Esophagus (tissue), 2 donors: Measurements from ENCODE around the gene PXYLP1. TPM values are rescaled to one million over a fixed set of nuclear protein-coding genes. Genes with fewer than 3 reads are reported as not detected.

Experiments used
- H3K27ac ChIP-seq, 2 donors: one replicate each; pipeline ENCODE4 v1.5.1; 2013; ENCODE audit warnings: low read depth in 2 of 2, mild to moderate bottlenecking in 2 of 2, inconsistent platforms in 1 of 2, low read length in 1 of 2, moderate library complexity in 1 of 2
- H3K27me3 ChIP-seq, 2 donors: one replicate each; pipeline ENCODE4 v1.6.1; 2013; ENCODE audit warnings: low read length in 2 of 2, control low read depth in 1 of 2, mild to moderate bottlenecking in 1 of 2; ENCODE audit not compliant: insufficient read depth in 2 of 2, control insufficient read depth in 1 of 2
- H3K36me3 ChIP-seq, 2 donors: one replicate each; pipeline ENCODE4 v1.6.1; 2013; ENCODE audit warnings: low read length in 1 of 2; ENCODE audit not compliant: control insufficient read depth in 2 of 2, insufficient read depth in 2 of 2
- H3K4me1 ChIP-seq, 2 donors: one replicate each; pipeline ENCODE4 v1.6.1; 2013; ENCODE audit warnings: low read length in 1 of 2; ENCODE audit not compliant: control insufficient read depth in 2 of 2, insufficient read depth in 2 of 2
- H3K4me3 ChIP-seq, 2 donors: one replicate each; pipeline ENCODE4 v1.5.1; 2013; ENCODE audit warnings: low read length in 2 of 2, mild to moderate bottlenecking in 2 of 2, low read depth in 1 of 2, moderate library complexity in 1 of 2
- H3K9me3 ChIP-seq, 2 donors: one replicate each; pipeline ENCODE4 v1.6.1; 2013; ENCODE audit warnings: mild to moderate bottlenecking in 2 of 2, low read depth in 1 of 2, low read length in 1 of 2, moderate library complexity in 1 of 2; ENCODE audit not compliant: control insufficient read depth in 2 of 2, insufficient read depth in 1 of 2
- WGBS, 2 donors: extraction: QIAGEN DNeasy Blood & Tissue Kit; methylation state at CpG; one replicate each; pipeline ENCODE4 v1.1.7; 2013; 5-methylcytosine and 5-hydroxymethylcytosine counted together
- polyA plus RNA-seq, 2 donors: library from polyadenylated mRNA; stranded (reverse); fragments of 200-250 nt; gene quantifications; one replicate each; pipeline ENCODE4 v1.2.3, GENCODE V29; 2013
- donor health status: healthy with polysubstance abuse.
- donor health status: Bipolar disorder and iron deficiency.

The PXYLP1 gene
- polyA plus RNA-seq, 2 donors: 1.1 to 1.2 TPM

DNA sequence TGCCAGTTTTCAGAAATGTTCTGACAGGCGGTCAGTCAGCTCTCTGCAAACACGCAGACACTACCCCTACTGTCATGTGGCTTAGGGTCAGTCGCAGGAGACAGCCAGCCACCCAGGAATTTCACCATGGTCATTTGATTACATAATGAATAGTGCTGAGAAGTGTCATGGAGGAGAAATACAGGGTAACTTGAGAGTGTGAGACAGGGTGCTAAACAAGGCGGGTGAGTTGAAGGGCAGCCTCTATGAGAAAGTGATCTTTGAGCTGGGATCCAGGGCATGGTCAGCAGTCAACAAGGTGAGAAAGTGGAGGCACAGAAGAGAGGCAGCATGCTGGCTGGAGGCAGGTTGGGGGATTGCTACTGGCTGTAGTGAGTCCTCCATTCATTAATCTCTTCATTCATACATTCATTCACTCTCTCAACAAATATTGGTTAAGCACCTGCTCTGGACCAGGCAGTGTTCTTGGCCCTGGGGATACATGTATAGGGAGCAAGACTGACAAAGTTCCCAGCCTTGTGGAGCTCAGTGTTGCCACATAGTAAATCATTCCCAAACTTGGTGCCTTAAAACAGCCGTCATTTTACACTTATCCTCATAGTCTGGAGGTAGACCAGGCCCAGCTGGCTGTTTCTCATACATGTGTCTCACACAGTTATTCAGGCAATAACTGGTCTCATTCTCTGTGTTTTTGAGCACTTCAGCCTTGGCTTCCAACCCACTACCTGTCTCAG is 14.8 kb downstream of the PXYLP1 start:
- Histone ChIP-seq H3K36me3 (peaks cover 0 to 3% of the 10 kb centered on the region in 2 donors), H3K27ac (no peak overlapping the region), H3K4me3 (no peak overlapping the region), H3K27me3 (no peaks in the 10 kb centered on the region), H3K9me3 (no peaks in the 10 kb centered on the region), H3K4me1 (peaks cover 3% of the 10 kb centered on the region in 2 donors)
- WGBS, 2 donors: 89 to 96% methylated on average over 5 of the region's 5 CpGs

DNA sequence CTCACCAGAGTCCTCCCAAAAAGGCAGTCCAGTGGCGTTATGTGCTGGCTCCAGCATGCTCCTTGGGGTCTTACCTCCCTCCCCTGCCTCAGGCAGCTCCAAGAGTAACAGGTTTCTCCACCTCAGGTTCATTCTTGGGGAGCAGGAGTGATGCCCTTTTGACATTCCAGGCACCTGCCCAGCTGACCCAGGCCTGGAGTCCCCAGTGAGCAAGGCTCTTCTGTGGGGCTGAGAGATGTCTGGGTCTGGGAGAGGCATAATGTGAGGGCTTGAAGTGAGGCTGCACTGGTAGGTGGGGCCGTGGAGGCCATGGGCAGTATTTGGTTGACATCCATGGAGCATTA is 15.3 kb downstream of the PXYLP1 start:
- WGBS, 2 donors: 74 to 87% methylated on average over 2 of the region's 2 CpGs
- Histone ChIP-seq H3K4me1 (peaks cover 0 to 3% of the 10 kb centered on the region in 2 donors), H3K36me3 (peaks cover 0 to 3% of the 10 kb centered on the region in 2 donors), H3K4me3 (no peak overlapping the region), H3K27ac (no peak overlapping the region), H3K27me3 (no peaks in the 10 kb centered on the region), H3K9me3 (no peaks in the 10 kb centered on the region)

DNA sequence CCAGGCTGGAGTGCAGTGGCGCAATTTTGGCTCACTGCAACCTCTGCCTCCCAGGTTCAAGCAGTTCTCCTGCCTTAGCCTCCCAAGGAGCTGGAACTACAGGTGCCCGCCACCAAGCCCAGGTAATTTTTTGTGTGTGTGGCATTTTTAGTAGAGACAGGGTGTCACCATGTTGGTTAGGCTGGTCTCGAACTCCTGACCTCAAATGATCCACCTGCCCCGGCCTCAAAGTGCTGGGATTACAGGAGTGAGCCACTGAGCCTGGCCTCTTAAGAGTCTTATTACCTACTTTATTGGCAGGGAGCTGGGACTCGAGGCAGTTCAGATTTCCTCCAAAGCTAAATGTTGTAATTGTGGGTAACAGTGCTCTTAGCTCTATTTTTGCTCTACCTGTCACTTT is 16.4 kb downstream of the PXYLP1 start:
- H3K4me3 ChIP-seq: no peak overlapping the region
- no peak overlapping the region for H3K27ac ChIP-seq
- no peaks in the 10 kb centered on the region for H3K27me3 ChIP-seq
- H3K9me3 ChIP-seq: no peaks in the 10 kb centered on the region
- H3K36me3 ChIP-seq: peaks cover 0 to 3% of the 10 kb centered on the region in 2 donors
- 90 to 92% methylated on average over 5 of the region's 5 CpGs for WGBS, 2 donors
- peaks cover 0 to 3% of the 10 kb centered on the region in 2 donors for H3K4me1 ChIP-seq

DNA sequence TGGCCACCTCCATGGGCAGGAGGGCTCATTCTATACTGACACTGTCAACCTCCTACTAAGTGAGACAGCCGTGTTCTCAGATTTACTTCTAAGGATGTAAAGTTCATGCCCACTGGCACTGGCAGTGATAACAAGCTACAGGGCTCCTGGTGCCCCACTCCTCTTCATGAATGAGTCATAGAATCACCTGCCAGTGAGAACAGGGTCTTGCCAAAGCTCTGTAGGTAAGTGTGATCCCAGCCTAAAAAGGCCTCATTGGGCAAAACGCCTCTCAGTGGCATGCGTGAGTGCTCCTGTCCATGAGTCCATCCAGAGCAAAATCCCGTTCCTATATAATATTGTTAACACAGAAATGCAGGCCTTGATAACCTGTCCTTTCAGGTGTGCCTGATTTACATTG is 17.4 kb downstream of the PXYLP1 start:
- Histone ChIP-seq H3K9me3 (no peaks in the 10 kb centered on the region), H3K27me3 (no peaks in the 10 kb centered on the region), H3K27ac (no peak overlapping the region), H3K36me3 (no peaks in the 10 kb centered on the region), H3K4me3 (no peak overlapping the region), H3K4me1 (no peaks in the 10 kb centered on the region)
- 59 to 63% methylated on average over 4 of the region's 4 CpGs for WGBS, 2 donors

DNA sequence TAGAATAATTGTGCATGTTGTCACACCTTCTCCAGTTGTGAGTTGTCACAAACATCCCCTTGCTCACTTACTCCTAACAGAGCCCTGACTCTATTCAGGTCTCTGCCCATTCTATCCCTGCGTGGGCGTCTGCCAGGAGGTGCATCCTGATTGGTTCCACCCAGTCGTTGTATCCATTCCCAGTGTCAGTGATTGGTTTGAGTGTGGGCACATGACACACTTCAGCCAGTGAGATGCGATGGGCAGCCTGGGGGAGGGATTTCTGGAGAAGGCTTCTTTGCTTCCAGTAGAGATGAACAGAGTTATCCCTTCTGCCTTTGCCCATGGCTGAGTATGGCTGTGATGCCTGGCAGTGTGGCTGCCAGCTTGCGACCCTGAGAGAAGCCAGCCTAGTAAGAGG is 18.7 kb downstream of the PXYLP1 start:
- Histone ChIP-seq H3K27me3 (no peaks in the 10 kb centered on the region), H3K36me3 (no peaks in the 10 kb centered on the region), H3K27ac (no peak overlapping the region), H3K4me3 (no peak overlapping the region), H3K9me3 (no peaks in the 10 kb centered on the region), H3K4me1 (no peaks in the 10 kb centered on the region)
- 81 to 84% methylated on average over 5 of the region's 5 CpGs for WGBS, 2 donors

DNA sequence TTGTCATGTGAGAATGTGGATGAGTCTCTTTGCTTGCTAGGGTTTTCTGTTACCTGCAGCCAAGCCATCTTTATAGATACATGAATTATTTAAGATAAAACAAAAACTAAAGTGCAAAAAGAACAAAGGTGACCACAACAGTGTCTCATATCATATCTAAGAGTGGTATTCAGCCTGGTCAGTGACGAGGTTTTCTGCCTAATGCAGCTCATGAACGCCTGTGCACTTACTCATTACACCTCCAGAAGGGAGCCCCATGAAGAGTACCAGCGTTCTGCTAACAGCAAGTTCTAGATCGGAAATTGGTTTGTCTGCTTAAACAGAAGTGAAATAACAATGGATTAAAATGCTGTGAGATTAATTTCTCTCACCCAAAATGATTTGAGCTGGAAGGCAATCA is 19.2 kb downstream of the PXYLP1 start:
- Histone ChIP-seq H3K27me3 (no peaks in the 10 kb centered on the region), H3K4me3 (no peak overlapping the region), H3K4me1 (no peaks in the 10 kb centered on the region), H3K27ac (no peak overlapping the region), H3K9me3 (no peaks in the 10 kb centered on the region), H3K36me3 (no peaks in the 10 kb centered on the region)
- WGBS, 2 donors: 92 to 95% methylated on average over 4 of the region's 4 CpGs

DNA sequence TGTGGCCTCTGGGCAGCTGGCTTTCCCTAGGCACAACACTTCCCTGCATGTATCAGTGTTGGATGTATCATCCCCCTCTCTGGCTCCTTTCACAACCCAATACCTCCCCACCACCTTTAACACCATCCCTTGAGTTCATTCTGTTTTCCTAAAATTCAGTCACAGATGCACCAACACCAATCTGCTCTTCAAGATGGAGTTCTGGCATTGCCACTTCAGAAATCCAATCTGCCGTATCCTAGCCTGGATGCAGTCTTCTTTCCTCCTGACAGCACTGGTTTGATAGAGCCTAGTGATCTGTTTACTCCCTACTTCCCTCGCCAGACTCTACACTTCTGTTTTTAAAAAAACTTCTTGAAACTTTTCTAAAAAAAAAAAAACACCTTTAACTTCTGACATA is 21.7 kb downstream of the PXYLP1 start:
- Histone ChIP-seq H3K27ac (no peak overlapping the region), H3K4me1 (no peaks in the 10 kb centered on the region), H3K4me3 (no peak overlapping the region), H3K36me3 (no peaks in the 10 kb centered on the region), H3K27me3 (no peaks in the 10 kb centered on the region), H3K9me3 (no peaks in the 10 kb centered on the region)
- 88 to 92% methylated on average over 2 of the region's 2 CpGs for WGBS, 2 donors

DNA sequence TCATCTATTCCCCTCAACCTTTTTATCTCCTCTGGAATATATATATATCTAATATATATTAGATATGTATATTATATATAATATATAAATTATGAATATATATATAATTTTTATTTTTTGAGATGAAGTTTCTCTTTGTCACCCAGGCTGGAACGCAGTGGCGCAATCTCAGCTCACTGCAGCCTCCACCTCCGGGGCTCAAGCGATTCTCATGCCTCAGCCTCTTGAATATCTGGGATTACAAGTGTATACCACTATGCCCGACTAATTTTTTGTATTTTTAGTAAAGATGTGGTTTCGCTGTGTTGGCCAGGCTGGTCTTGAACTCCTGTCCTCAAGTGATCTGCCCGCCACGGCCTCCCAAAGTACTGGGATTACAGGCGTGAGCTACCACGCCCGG is 22.2 kb downstream of the PXYLP1 start:
- Histone ChIP-seq H3K4me1 (no peaks in the 10 kb centered on the region), H3K27me3 (no peaks in the 10 kb centered on the region), H3K4me3 (no peak overlapping the region), H3K9me3 (no peaks in the 10 kb centered on the region), H3K36me3 (no peaks in the 10 kb centered on the region), H3K27ac (no peak overlapping the region)
- WGBS, 2 donors: 96% methylated on average over 11 of the region's 11 CpGs

DNA sequence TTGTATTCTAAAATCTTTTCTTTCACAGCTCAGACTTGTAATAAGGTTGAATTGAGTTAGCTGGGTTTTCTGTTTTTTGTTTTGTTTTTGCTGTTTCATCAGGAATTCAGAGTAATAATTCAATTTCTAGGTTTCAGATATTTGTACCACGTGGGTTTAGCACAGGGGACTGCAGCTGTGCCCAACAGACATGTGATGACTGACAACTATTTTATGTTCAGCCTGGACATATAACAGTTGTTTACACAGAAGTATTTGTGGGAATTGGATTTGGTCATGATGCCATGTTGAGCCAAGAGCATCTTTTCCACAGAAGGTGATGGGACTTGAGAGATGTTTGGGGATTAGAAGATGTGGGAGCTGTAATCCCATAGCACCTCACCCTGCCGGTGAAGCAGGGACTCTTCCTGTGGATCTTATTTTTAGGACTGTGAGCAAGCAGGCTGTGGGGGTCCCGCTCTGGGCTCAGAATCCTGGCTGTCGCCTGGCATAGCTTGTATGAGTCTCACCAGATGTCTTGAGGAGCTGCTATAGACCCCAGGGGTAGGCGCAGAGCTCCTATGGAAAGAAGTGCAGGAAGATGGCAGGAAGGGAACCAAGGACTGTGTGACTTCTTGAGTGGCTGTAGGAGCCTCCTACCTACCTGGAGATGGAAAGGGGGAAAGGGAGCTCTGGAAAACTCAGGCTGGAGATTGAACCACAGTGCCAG is 23.7 kb downstream of the PXYLP1 start:
- Histone ChIP-seq H3K36me3 (peaks cover 0 to 3% of the 10 kb centered on the region in 2 donors), H3K9me3 (no peaks in the 10 kb centered on the region), H3K4me3 (no peak overlapping the region), H3K27me3 (no peaks in the 10 kb centered on the region), H3K27ac (no peak overlapping the region), H3K4me1 (no peaks in the 10 kb centered on the region)
- 86% methylated on average over 5 of the region's 5 CpGs for WGBS, 2 donors

DNA sequence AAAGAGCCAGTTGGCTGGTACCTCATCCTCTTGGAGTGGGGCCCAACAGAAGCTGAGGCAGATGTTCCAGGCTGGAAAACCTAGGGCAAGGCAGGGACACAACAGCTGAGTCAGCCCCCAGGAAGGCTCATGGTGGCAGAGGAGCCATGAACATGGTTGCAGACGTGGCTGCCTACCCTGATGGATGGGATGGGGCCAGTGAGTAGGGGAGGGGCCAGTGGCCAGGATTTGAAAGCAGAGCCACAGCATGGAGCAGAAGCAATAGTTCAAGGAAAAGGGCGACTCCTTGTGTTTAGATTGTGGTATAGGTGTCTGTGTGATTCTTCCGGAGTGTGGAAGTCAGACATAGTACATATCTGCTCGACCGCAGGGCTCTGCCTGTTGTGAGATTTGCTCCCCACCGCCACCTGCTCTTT is 24.2 kb downstream of the PXYLP1 start:
- 80 to 83% methylated on average over 6 of the region's 6 CpGs for WGBS, 2 donors

More for the DNA sequence above, 24.2 kb downstream of the PXYLP1 start:
- no peaks in the 10 kb centered on the region for H3K27me3 ChIP-seq
- H3K36me3 ChIP-seq: peaks cover 0 to 3% of the 10 kb centered on the region in 2 donors
- H3K4me3 ChIP-seq: no peak overlapping the region
- no peak overlapping the region for H3K27ac ChIP-seq
- H3K4me1 ChIP-seq: no peaks in the 10 kb centered on the region
- no peaks in the 10 kb centered on the region for H3K9me3 ChIP-seq
